Glomerular endothelial cell (primary cell): ENCODE results near the gene CAVIN1. TPM values are rescaled to one million over a fixed set of nuclear protein-coding genes. Genes with fewer than 3 reads are reported as not detected.

ENCODE experiments used
- total RNA-seq: library from RNA; depleted of rRNA; stranded (reverse); fragments of >200 nt; gene quantifications from 2 replicates; pipeline ENCODE4 v1.2.3, GENCODE V29; 2015

Gene CAVIN1
- total RNA-seq, 1 donor from 2014 or later: 741 TPM

Other genes starting within 250 kb of the CAVIN1 start
- gene KCNH4, start 242.1 kb downstream of the CAVIN1 start, total RNA-seq: 0.05 and 0.70 TPM in 2 replicates
- gene HCRT, start 237.8 kb downstream of the CAVIN1 start, total RNA-seq: not detected in 2 replicates
- 13.7 and 14.3 TPM in 2 replicates for gene GHDC, start 228.8 kb downstream of the CAVIN1 start, total RNA-seq
- 31.0 and 48.5 TPM in 2 replicates for gene STAT5B, start 146.9 kb downstream of the CAVIN1 start, total RNA-seq
- gene STAT5A, start 134.8 kb downstream of the CAVIN1 start, total RNA-seq: 14.6 and 21.9 TPM in 2 replicates
- 135 and 186 TPM in 2 replicates for gene STAT3, start 34.8 kb downstream of the CAVIN1 start, total RNA-seq
- gene ATP6V0A1, start 35.6 kb upstream of the CAVIN1 start, total RNA-seq: 41.0 and 44.1 TPM in 2 replicates
- gene NAGLU, start 113.0 kb upstream of the CAVIN1 start, total RNA-seq: 88.8 and 103 TPM in 2 replicates
- 0.44 and 1.1 TPM in 2 replicates for gene HSD17B1, start 129.7 kb upstream of the CAVIN1 start, total RNA-seq
- gene COASY, start 138.9 kb upstream of the CAVIN1 start, total RNA-seq: 30.3 and 30.8 TPM in 2 replicates
- gene MLX, start 143.8 kb upstream of the CAVIN1 start, total RNA-seq: 27.1 and 30.0 TPM in 2 replicates
- gene PSMC3IP, start 154.5 kb upstream of the CAVIN1 start, total RNA-seq: 2.7 and 5.2 TPM in 2 replicates
- 47.4 and 52.6 TPM in 2 replicates for gene RETREG3, start 186.1 kb upstream of the CAVIN1 start, total RNA-seq
- 58.9 and 75.8 TPM in 2 replicates for gene TUBG1, start 186.4 kb upstream of the CAVIN1 start, total RNA-seq
- gene TUBG2, start 236.0 kb upstream of the CAVIN1 start, total RNA-seq: 18.7 and 20.8 TPM in 2 replicates